Body of pancreas (tissue), 4 donors: ENCODE measurements around the gene RTCB. TPM values are rescaled to one million over a fixed set of nuclear protein-coding genes. Genes with fewer than 3 reads are reported as not detected.
"Not testable (repeated sequence)": the region's sequence is repeated elsewhere in the genome, so short reads cannot be mapped to it uniquely, and the experiment has no call there.

Source experiments
- ATAC-seq: fragments of 150-250 bp; one replicate; pipeline ENCODE4 v1.9.1; 2016
- DNase-seq, 4 donors: peaks; one replicate each; pipeline ENCODE4 v3.0.0-alpha.2; 2019
- H3K27ac ChIP-seq, 4 donors: fragments of 200-600 bp; sonication (generic); 1 replicate in 3 of 4; 2 replicates in 1 of 4; pipeline versions ENCODE4 v1.5.1 to v1.6.1; 2016 to 2019; ENCODE audit warnings: mild to moderate bottlenecking in 1 of 4, mixed read lengths in 1 of 4, moderate library complexity in 1 of 4
- H3K27me3 ChIP-seq, 2 donors: fragments of 200-600 bp; sonication (generic); one replicate each; pipeline ENCODE4 v1.6.0; 2016; ENCODE audit warnings: mild to moderate bottlenecking in 1 of 2
- H3K36me3 ChIP-seq, 2 donors: fragments of 200-600 bp; sonication (generic); replicated peaks in 1 of 2; 2 replicates each; pipeline ENCODE4 v1.5.1; 2016; ENCODE audit warnings: low read depth in 2 of 2; ENCODE audit not compliant: insufficient read depth in 1 of 2
- H3K4me1 ChIP-seq: fragments of 200-600 bp; sonication (generic); one replicate; pipeline ENCODE4 v1.6.0; 2016
- H3K4me3 ChIP-seq, 2 donors: fragments of 200-600 bp; sonication (generic); 1 replicate in 1 of 2; 2 replicates in 1 of 2; pipeline ENCODE4 v1.5.1; 2016 to 2019
- H3K9me3 ChIP-seq, 3 donors: fragments of 200-600 bp; sonication (generic); 1 replicate in 2 of 3; 2 replicates in 1 of 3; pipeline ENCODE4 v1.5.1; 2016
- POLR2A ChIP-seq, 3 donors: fragments of 450-650 bp; IDR thresholded peaks; one replicate each; pipeline ENCODE4 v1.6.1; 2016; ENCODE audit warnings: antibody characterized with exemption in 3 of 3, mild to moderate bottlenecking in 2 of 3
- WGBS, 2 donors: methylation state at CpG; one replicate each; pipeline ENCODE4 v1.1.5; 2017; 5-methylcytosine and 5-hydroxymethylcytosine counted together
- intact Hi-C: fragments of 100-400 bp; cut with DNase I; formaldehyde crosslinking; loops from one replicate; pipeline ENCODE4 v1.15.1; 2023
- total RNA-seq, 2 donors: library from RNA; depleted of rRNA; stranded (reverse); fragments of >200 nt; gene quantifications; one replicate each; pipeline ENCODE4 v1.1.0, GENCODE V29; 2016
- TF ChIP-seq, protein P1 (sequence below), 7 experiments: fragments of 450-650 bp in 4 of 7; fragments of 200-600 bp in 3 of 7; sonication (generic) in 3 of 7; IDR thresholded peaks; one replicate each; pipeline ENCODE4 v1.5.1; 2016 to 2019; ENCODE audit warnings: antibody characterized with exemption in 7 of 7

RTCB gene
- total RNA-seq, 2 donors from 2014 or later = 50.6 to 64.3 TPM

DNA sequence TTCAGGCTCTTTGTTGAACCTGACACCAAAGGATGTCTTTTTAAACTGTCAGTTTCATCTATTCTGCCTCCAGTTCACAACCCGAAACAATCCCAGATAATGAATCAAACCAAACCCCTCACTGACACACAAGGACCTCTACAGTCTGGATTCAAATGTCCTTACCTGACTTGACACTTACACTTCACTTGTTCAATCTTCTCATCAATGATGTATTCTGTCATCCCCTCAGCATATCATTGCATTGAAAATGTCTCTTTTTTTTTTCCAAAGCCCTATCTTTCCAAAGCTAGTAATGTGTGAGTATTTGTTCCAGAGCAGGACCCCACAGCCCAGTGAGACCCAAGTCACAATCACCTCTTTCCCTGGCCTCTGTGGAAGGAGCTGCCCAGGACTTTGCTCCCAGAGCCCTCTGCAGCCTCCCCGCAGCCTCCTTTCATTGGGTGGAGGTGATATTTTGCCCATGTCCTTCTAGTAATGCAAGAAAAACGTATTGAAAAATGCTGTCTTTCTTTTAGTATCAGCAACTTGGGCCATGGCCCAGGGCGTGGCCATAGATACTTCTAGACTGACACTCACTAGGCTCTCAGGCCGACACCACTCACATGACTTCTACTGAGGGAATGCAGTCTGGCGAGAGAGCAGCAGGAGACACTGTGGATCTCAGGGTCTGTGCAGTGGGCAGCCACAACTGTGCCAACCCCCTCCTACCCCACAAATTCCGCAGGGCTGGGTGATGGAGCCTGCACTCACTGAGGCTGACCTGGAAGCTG lies 36.2 kb downstream of the RTCB start:
- DNase-seq (no peak), ATAC-seq (no peak)
- Histone ChIP-seq H3K4me3 (no peak overlapping the region), H3K9me3 (no peaks in the 10 kb centered on the region), H3K27me3 (no peaks in the 10 kb centered on the region), H3K36me3 (no peaks in the 10 kb centered on the region), H3K27ac (no peak overlapping the region), H3K4me1 (no peaks in the 10 kb centered on the region)
- 65 to 81% methylated on average over 4 to 7 of the region's 7 CpGs for WGBS, 2 donors
- TF ChIP-seq, protein P1, sequence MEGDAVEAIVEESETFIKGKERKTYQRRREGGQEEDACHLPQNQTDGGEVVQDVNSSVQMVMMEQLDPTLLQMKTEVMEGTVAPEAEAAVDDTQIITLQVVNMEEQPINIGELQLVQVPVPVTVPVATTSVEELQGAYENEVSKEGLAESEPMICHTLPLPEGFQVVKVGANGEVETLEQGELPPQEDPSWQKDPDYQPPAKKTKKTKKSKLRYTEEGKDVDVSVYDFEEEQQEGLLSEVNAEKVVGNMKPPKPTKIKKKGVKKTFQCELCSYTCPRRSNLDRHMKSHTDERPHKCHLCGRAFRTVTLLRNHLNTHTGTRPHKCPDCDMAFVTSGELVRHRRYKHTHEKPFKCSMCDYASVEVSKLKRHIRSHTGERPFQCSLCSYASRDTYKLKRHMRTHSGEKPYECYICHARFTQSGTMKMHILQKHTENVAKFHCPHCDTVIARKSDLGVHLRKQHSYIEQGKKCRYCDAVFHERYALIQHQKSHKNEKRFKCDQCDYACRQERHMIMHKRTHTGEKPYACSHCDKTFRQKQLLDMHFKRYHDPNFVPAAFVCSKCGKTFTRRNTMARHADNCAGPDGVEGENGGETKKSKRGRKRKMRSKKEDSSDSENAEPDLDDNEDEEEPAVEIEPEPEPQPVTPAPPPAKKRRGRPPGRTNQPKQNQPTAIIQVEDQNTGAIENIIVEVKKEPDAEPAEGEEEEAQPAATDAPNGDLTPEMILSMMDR (IDR thresholded peaks at IDR 0.05) = no peak
- no peak for TF ChIP-seq POLR2A (IDR thresholded peaks at IDR 0.05)
- intact Hi-C loops = no loop called here

- no peak overlapping the region for H3K4me3 ChIP-seq
- no peaks in the 10 kb centered on the region for H3K36me3 ChIP-seq
- no peaks in the 10 kb centered on the region for H3K9me3 ChIP-seq
- TF ChIP-seq, protein P1 (IDR thresholded peaks at IDR 0.05) = no peak
- TF ChIP-seq POLR2A (IDR thresholded peaks at IDR 0.05) = no peak
- ATAC-seq = no peak
- 60 to 70% methylated on average over 5 of the region's 5 CpGs for WGBS, 2 donors
- intact Hi-C loops = no loop called here
- no peaks in the 10 kb centered on the region for H3K27me3 ChIP-seq
- H3K4me1 ChIP-seq = no peaks in the 10 kb centered on the region
- no peak for DNase-seq
- no peak overlapping the region for H3K27ac ChIP-seq
Measured at GRCh38 chr22:32364210-32364609, 47.8 kb downstream of the RTCB start.

- DNase-seq (no peak), ATAC-seq (no peak)
- Histone ChIP-seq H3K4me3 (no peak overlapping the region), H3K4me1 (no peaks in the 10 kb centered on the region), H3K9me3 (no peaks in the 10 kb centered on the region), H3K27ac (no peak overlapping the region), H3K36me3 (no peaks in the 10 kb centered on the region), H3K27me3 (no peaks in the 10 kb centered on the region)
- TF ChIP-seq, protein P1 (IDR thresholded peaks at IDR 0.05) = no peak
- TF ChIP-seq POLR2A (IDR thresholded peaks at IDR 0.05) = no peak
- intact Hi-C loops = no loop called here
- WGBS, 2 donors = 85 to 90% methylated on average over 2 of the region's 2 CpGs
Measured at GRCh38 chr22:32361257-32361656, 50.8 kb downstream of the RTCB start.

- H3K4me3 ChIP-seq, intact Hi-C loops, H3K9me3 ChIP-seq, H3K4me1 ChIP-seq, H3K27me3 ChIP-seq, ATAC-seq, DNase-seq, H3K27ac ChIP-seq, H3K36me3 ChIP-seq: not testable (repeated sequence)
- WGBS, 2 donors = 67% methylated on average over 10 to 11 of the region's 11 CpGs
Measured at GRCh38 chr22:32360096-32360495, 52.0 kb downstream of the RTCB start.

DNA sequence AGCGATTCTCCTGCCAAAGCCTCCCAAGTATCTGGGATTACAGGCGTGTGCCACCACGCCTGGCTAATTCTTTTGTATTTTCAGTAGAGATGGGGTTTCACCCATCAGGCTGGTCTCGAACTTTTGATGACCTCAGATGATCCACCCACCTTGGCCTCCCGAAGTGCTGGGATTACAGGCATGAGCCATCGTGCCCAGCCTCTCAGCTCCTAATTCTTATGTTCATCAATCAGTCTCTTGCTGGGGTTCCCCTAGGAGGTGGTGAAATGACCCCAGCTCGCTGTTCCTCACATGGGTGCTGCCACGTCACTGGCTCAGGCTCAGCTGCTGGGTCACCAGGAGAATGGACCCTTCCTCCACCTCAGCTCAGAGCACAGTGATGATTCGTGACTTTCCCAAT lies 54.5 kb downstream of the RTCB start, which contains the start of gene RFPL3:
Gene RFPL3, plus strand, starts transcription at position 301 of the 400 bp plus-strand sequence. CDS start 205 bp downstream, outside the sequence.
- WGBS, 2 donors = 58 to 74% methylated on average over 8 to 9 of the region's 9 CpGs
- DNase-seq, H3K36me3 ChIP-seq, H3K27me3 ChIP-seq, ATAC-seq, H3K27ac ChIP-seq, intact Hi-C loops, H3K4me3 ChIP-seq, H3K9me3 ChIP-seq, H3K4me1 ChIP-seq: not testable (repeated sequence)

- intact Hi-C loops = no loop called here
- ATAC-seq (no peak), DNase-seq (peak in 1 of 4 donors; percentile 15)
- TF ChIP-seq, protein P1 (IDR thresholded peaks at IDR 0.05) = peak in 1 of 7 experiments; percentile 20
- TF ChIP-seq POLR2A (IDR thresholded peaks at IDR 0.05) = no peak
- Histone ChIP-seq H3K4me3 (no peak overlapping the region), H3K4me1 (no peaks in the 10 kb centered on the region), H3K36me3 (no peaks in the 10 kb centered on the region), H3K27me3 (no peaks in the 10 kb centered on the region), H3K9me3 (no peaks in the 10 kb centered on the region), H3K27ac (no peak overlapping the region)
- 59 to 60% methylated on average over 3 of the region's 3 CpGs for WGBS, 2 donors
Measured at GRCh38 chr22:32355760-32356159, 56.3 kb downstream of the RTCB start.
